ENCODE data around the gene PPM1B.

Gene PPM1B

GRCh38 chr2:44242904-44243303 lies 74.2 kb downstream of the PPM1B start:
- no peaks in the 10 kb centered on the region for H3K9me3 ChIP-seq (ENCODE audit: insufficient read depth, low read depth, low read length)
- H2BK12ac ChIP-seq (ENCODE audit: low read length): no peak overlapping the region
- no peaks in the 10 kb centered on the region for H3K79me1 ChIP-seq (ENCODE audit: low read length)
- H2AK5ac ChIP-seq (ENCODE audit: low read length): no peak overlapping the region
- H3K4me1 ChIP-seq (ENCODE audit: control insufficient read depth in 1 of 2, insufficient read depth in 2 of 2, low read length in 2 of 2): peaks cover 0 to 5% of the 10 kb centered on the region in 2 experiments
- H2AFZ ChIP-seq (ENCODE audit: insufficient read depth, low read length, poor library complexity): no peak overlapping the region
- no peak overlapping the region for H3K4me3 ChIP-seq (ENCODE audit: low read depth, low read length)
- H3K27me3 ChIP-seq (ENCODE audit: insufficient read depth, low read length): no peaks in the 10 kb centered on the region
- H3K4me2 ChIP-seq (ENCODE audit: low read length): no peak overlapping the region
- no peak overlapping the region for H4K12ac ChIP-seq (ENCODE audit: low read depth, low read length)
- H3K27ac ChIP-seq (ENCODE audit: low read depth, low read length): no peak overlapping the region
- H4K91ac ChIP-seq (ENCODE audit: low read depth, low read length): no peak overlapping the region
- no peak overlapping the region for H2BK120ac ChIP-seq (ENCODE audit: insufficient read depth, low read length, poor library complexity)
- no peaks in the 10 kb centered on the region for H3K36me3 ChIP-seq (ENCODE audit: control insufficient read depth in 1 of 2, insufficient read depth in 2 of 2, low read length in 2 of 2)
- no peak overlapping the region for H3K18ac ChIP-seq (ENCODE audit: low read length)
- no peak overlapping the region for H3K9ac ChIP-seq (ENCODE audit: low read length)
- no peak overlapping the region for H4K8ac ChIP-seq (ENCODE audit: low read depth, low read length)
- whole genome bisulfite sequencing (ENCODE audit: extremely low coverage, insufficient coverage, insufficient read length): no CpG with 5 or more reads among the region's 2 CpGs
- H3K23ac ChIP-seq (ENCODE audit: low read length): no peak overlapping the region
- no peaks in the 10 kb centered on the region for H3K79me2 ChIP-seq (ENCODE audit: control insufficient read depth, insufficient read depth, low read length, poor library complexity)
- no peak overlapping the region for H2BK5ac ChIP-seq (ENCODE audit: low read depth, low read length, poor library complexity)
- no peak overlapping the region for H3K4ac ChIP-seq (ENCODE audit: low read depth, low read length)
- no peak for DNase-seq
- no peak overlapping the region for H3K14ac ChIP-seq (ENCODE audit: low read length)

- Histone ChIP-seq H3K4ac (ENCODE audit: low read depth, low read length) (no peak overlapping the region), H3K23ac (ENCODE audit: low read length) (no peak overlapping the region), H3K18ac (ENCODE audit: low read length) (no peak overlapping the region), H3K4me2 (ENCODE audit: low read length) (peak overlapping the region; percentile 48), H4K91ac (ENCODE audit: low read depth, low read length) (no peak overlapping the region), H3K4me1 (ENCODE audit: control insufficient read depth in 1 of 2, insufficient read depth in 2 of 2, low read length in 2 of 2) (peaks cover 0 to 7% of the 10 kb centered on the region in 2 experiments), H3K9ac (ENCODE audit: low read length) (no peak overlapping the region), H3K14ac (ENCODE audit: low read length) (no peak overlapping the region), H2BK120ac (ENCODE audit: insufficient read depth, low read length, poor library complexity) (no peak overlapping the region), H3K9me3 (ENCODE audit: insufficient read depth, low read depth, low read length) (no peaks in the 10 kb centered on the region), H3K27me3 (ENCODE audit: insufficient read depth, low read length) (no peaks in the 10 kb centered on the region), H2AFZ (ENCODE audit: insufficient read depth, low read length, poor library complexity) (no peak overlapping the region), H4K8ac (ENCODE audit: low read depth, low read length) (no peak overlapping the region), H3K79me2 (ENCODE audit: control insufficient read depth, insufficient read depth, low read length, poor library complexity) (no peaks in the 10 kb centered on the region), H2BK12ac (ENCODE audit: low read length) (no peak overlapping the region), H4K12ac (ENCODE audit: low read depth, low read length) (no peak overlapping the region), H3K27ac (ENCODE audit: low read depth, low read length) (no peak overlapping the region), H3K79me1 (ENCODE audit: low read length) (no peaks in the 10 kb centered on the region), H3K36me3 (ENCODE audit: control insufficient read depth in 1 of 2, insufficient read depth in 2 of 2, low read length in 2 of 2) (no peaks in the 10 kb centered on the region), H2BK5ac (ENCODE audit: low read depth, low read length, poor library complexity) (no peak overlapping the region), H3K4me3 (ENCODE audit: low read depth, low read length) (no peak overlapping the region), H2AK5ac (ENCODE audit: low read length) (no peak overlapping the region)
- DNase-seq: peak; percentile 12 to 81
- WGBS (ENCODE audit: extremely low coverage, insufficient coverage, insufficient read length): no CpG with 5 or more reads among the region's 12 CpGs
Measured at GRCh38 chr2:44244135-44244871, 75.6 kb downstream of the PPM1B start.

GRCh38 chr2:44245083-44245861 lies 76.6 kb downstream of the PPM1B start:
- Histone ChIP-seq H3K4ac (ENCODE audit: low read depth, low read length) (no peak overlapping the region), H4K91ac (ENCODE audit: low read depth, low read length) (no peak overlapping the region), H3K27ac (ENCODE audit: low read depth, low read length) (no peak overlapping the region), H4K12ac (ENCODE audit: low read depth, low read length) (no peak overlapping the region), H3K79me2 (ENCODE audit: control insufficient read depth, insufficient read depth, low read length, poor library complexity) (no peaks in the 10 kb centered on the region), H2BK120ac (ENCODE audit: insufficient read depth, low read length, poor library complexity) (no peak overlapping the region), H3K36me3 (ENCODE audit: control insufficient read depth in 1 of 2, insufficient read depth in 2 of 2, low read length in 2 of 2) (no peaks in the 10 kb centered on the region), H4K8ac (ENCODE audit: low read depth, low read length) (no peak overlapping the region), H3K79me1 (ENCODE audit: low read length) (no peaks in the 10 kb centered on the region), H3K9ac (ENCODE audit: low read length) (no peak overlapping the region), H3K23ac (ENCODE audit: low read length) (no peak overlapping the region), H2AFZ (ENCODE audit: insufficient read depth, low read length, poor library complexity) (no peak overlapping the region), H3K4me3 (ENCODE audit: low read depth, low read length) (no peak overlapping the region), H3K18ac (ENCODE audit: low read length) (no peak overlapping the region), H3K9me3 (ENCODE audit: insufficient read depth, low read depth, low read length) (no peaks in the 10 kb centered on the region), H3K27me3 (ENCODE audit: insufficient read depth, low read length) (no peaks in the 10 kb centered on the region), H3K4me2 (ENCODE audit: low read length) (no peak overlapping the region), H3K4me1 (ENCODE audit: control insufficient read depth in 1 of 2, insufficient read depth in 2 of 2, low read length in 2 of 2) (peaks cover 0 to 7% of the 10 kb centered on the region in 2 experiments), H2BK12ac (ENCODE audit: low read length) (peak overlapping the region; percentile 8), H2BK5ac (ENCODE audit: low read depth, low read length, poor library complexity) (no peak overlapping the region), H3K14ac (ENCODE audit: low read length) (no peak overlapping the region), H2AK5ac (ENCODE audit: low read length) (no peak overlapping the region)
- no CpG with 5 or more reads among the region's 3 CpGs for WGBS (ENCODE audit: extremely low coverage, insufficient coverage, insufficient read length)
- peak in 1 of 2 donors; percentile 25 for DNase-seq

- Histone ChIP-seq H3K23ac (ENCODE audit: low read length) (no peak overlapping the region), H3K27ac (ENCODE audit: low read depth, low read length) (no peak overlapping the region), H2BK5ac (ENCODE audit: low read depth, low read length, poor library complexity) (no peak overlapping the region), H3K79me1 (ENCODE audit: low read length) (no peaks in the 10 kb centered on the region), H2BK12ac (ENCODE audit: low read length) (no peak overlapping the region), H3K9me3 (ENCODE audit: insufficient read depth, low read depth, low read length) (no peaks in the 10 kb centered on the region), H2BK120ac (ENCODE audit: insufficient read depth, low read length, poor library complexity) (no peak overlapping the region), H3K18ac (ENCODE audit: low read length) (no peak overlapping the region), H3K4me3 (ENCODE audit: low read depth, low read length) (no peak overlapping the region), H2AFZ (ENCODE audit: insufficient read depth, low read length, poor library complexity) (no peak overlapping the region), H3K36me3 (ENCODE audit: control insufficient read depth in 1 of 2, insufficient read depth in 2 of 2, low read length in 2 of 2) (no peaks in the 10 kb centered on the region), H2AK5ac (ENCODE audit: low read length) (no peak overlapping the region), H3K27me3 (ENCODE audit: insufficient read depth, low read length) (no peaks in the 10 kb centered on the region), H3K9ac (ENCODE audit: low read length) (no peak overlapping the region), H3K14ac (ENCODE audit: low read length) (no peak overlapping the region), H4K8ac (ENCODE audit: low read depth, low read length) (no peak overlapping the region), H4K91ac (ENCODE audit: low read depth, low read length) (no peak overlapping the region), H4K12ac (ENCODE audit: low read depth, low read length) (no peak overlapping the region), H3K4me2 (ENCODE audit: low read length) (no peak overlapping the region), H3K79me2 (ENCODE audit: control insufficient read depth, insufficient read depth, low read length, poor library complexity) (no peaks in the 10 kb centered on the region), H3K4me1 (ENCODE audit: control insufficient read depth in 1 of 2, insufficient read depth in 2 of 2, low read length in 2 of 2) (peaks cover 0 to 7% of the 10 kb centered on the region in 2 experiments), H3K4ac (ENCODE audit: low read depth, low read length) (no peak overlapping the region)
- peak; percentile 66 to 92 for DNase-seq
- no CpG with 5 or more reads among the region's 1 CpG for WGBS (ENCODE audit: extremely low coverage, insufficient coverage, insufficient read length)
Measured at GRCh38 chr2:44246436-44246835, 77.8 kb downstream of the PPM1B start.

All from trophoblast cell (in vitro differentiated cells and primary cell).